GM10266 (cell line): ENCODE results near the gene BTAF1.

Source experiments
- DNase-seq: peaks from one replicate; pipeline ENCODE4 v3.0.0; 2012; ENCODE audit errors: extremely low spot score
- TF ChIP-seq, protein P1 (sequence below): IDR thresholded peaks from 2 replicates; pipeline ENCODE4 v1.5.1; 2012; ENCODE audit warnings: mild to moderate bottlenecking, low read depth; ENCODE audit not compliant: control insufficient read depth, insufficient read depth; ENCODE audit errors: missing control alignments

BTAF1 gene

DNA sequence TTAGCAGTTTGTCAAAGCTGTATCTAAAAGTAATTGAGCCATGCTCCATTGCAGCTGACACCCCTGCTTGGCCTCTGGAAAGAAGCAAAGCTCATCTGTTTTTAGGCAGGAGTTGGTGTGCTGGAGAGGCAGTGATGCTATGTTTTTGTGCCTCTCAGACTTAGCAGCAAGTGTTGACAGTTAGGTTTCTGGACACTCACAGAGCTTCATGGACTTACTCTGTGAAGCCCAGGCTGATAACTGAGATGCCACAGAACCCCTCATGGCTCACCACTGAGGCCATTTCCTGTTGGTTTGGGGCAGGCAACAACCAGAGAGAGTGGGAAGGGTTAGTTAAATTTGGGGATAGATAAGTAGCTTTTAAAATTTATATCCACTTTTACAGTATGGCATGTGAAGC is 59.8 kb downstream of the BTAF1 start:
- TF ChIP-seq, protein P1, sequence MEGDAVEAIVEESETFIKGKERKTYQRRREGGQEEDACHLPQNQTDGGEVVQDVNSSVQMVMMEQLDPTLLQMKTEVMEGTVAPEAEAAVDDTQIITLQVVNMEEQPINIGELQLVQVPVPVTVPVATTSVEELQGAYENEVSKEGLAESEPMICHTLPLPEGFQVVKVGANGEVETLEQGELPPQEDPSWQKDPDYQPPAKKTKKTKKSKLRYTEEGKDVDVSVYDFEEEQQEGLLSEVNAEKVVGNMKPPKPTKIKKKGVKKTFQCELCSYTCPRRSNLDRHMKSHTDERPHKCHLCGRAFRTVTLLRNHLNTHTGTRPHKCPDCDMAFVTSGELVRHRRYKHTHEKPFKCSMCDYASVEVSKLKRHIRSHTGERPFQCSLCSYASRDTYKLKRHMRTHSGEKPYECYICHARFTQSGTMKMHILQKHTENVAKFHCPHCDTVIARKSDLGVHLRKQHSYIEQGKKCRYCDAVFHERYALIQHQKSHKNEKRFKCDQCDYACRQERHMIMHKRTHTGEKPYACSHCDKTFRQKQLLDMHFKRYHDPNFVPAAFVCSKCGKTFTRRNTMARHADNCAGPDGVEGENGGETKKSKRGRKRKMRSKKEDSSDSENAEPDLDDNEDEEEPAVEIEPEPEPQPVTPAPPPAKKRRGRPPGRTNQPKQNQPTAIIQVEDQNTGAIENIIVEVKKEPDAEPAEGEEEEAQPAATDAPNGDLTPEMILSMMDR: no peak
- DNase-seq: no peak

DNA sequence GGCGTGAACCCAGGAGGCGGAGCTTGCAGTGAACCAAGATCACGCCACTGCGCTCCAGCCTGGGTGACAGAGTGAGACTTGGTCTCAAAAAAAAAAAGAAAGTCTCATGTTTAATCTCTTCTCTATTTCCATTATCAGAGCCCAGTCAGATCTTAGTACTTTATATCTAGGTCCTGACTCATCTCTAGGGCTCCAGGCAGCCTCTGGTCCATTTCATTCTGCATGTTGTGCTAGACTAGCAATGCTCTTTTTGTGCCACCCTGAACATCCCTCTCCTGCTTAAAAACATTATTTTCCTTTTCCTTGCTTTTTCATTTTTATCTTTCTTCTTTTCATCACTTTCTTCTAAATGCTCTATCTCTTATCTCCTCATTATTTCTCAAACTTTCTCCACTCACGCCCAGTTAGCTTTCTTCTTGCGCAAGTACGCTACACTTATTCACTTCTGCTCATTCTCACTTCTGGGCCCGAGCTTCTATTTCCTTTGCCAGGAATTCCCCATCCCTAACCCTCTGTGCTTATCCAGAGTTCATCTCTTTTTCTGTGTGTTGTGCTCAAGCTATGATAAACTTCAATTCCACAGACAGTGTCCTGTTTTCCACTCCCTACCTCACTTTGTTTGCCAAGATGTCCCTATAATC is 63.9 kb downstream of the BTAF1 start:
- TF ChIP-seq, protein P1: no peak
- no peak for DNase-seq

DNA sequence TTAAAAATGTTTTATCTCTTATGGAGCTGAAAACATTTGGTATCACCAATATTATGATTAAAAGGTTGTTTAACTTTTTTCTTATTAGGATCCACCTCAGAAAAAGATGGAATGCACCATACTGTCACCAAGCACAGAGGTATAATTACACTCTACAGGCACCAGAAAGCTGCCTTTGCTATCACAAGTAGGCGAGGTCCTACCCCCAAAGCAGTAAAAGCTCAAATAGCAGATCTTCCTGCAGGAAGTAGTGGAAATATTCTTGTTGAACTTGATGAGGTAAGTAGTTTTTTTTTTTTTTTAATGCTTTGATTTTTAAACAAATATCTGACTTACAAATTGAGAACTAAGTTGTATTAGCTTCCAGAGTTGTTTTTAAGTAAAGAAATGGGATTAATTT is 68.5 kb downstream of the BTAF1 start:
- no peak for DNase-seq
- TF ChIP-seq, protein P1: no peak

DNA sequence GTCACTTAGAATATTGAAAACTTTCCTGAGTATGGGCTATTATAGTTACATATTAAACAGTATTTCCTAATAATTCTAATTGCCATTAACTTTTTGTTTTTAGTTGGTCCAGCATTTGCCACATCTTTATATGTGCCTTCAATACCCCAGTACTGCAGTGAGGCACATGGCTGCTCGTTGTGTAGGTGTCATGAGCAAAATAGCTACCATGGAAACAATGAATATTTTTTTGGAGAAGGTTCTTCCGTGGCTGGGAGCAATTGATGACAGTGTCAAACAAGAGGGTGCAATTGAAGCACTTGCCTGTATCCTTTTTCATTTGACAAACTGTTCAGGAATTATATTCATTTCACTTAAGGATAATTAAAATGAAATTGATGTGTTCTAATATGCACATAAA is 72.7 kb downstream of the BTAF1 start:
- no peak for DNase-seq
- TF ChIP-seq, protein P1: no peak

DNA sequence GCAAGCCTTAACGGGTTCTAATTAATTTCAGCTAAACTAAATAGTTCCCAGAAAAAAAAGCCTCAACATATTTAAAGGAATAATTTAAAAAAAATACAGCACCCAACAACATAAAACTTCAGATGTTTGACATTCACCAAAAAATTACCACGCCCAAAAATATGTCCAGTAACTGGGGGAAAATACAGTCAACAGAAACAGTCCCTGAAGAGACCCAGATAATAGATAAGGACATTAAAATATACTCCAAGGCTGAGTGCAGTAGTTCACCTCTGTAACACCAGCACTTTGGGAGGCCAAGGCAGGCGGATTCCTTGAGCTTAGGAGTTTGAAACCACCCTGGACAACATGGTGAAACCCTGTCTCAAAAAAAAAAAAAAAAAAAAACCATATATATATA is 78.0 kb downstream of the BTAF1 start:
- no peak for DNase-seq
- TF ChIP-seq, protein P1: no peak

DNA sequence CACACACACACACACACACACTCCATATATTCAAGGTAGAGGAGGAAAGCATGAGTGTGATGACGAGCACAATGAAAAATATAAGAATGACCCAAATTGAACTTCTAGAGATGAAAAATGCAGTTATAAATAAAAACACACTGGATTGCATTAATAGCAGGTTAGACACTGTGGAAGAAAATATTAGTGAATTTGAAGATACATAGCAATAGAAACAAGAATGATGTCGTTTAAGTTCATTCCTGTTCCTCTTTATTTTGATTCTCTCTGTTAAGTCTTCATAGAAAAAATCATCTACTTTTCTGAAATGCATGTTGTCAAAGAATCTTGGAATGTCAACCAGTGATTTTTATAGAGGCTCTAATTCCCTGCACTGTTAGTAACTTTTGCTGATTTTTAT is 78.4 kb downstream of the BTAF1 start:
- DNase-seq: no peak
- TF ChIP-seq, protein P1: no peak

DNA sequence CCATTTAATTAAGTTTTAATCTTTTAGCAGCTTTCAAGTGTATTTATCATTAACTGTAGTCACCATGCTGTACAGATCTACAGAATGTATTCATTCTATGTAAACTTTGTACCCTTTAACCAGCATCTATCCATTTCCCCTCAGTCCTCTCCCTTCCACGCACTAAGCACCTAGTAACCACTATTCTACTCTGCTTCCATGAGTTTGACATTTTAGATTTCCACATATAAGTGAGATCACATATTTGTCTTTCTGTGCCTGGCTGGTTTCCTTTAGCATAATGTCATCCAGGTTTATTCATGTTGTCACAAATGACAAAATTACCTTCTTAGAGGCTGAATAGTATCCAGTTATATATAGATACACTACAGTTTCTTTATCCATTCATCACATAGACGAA is 79.7 kb downstream of the BTAF1 start:
- TF ChIP-seq, protein P1: no peak
- DNase-seq: no peak
